ENCODE results near the gene CALB2. TPM values are rescaled to one million over a fixed set of nuclear protein-coding genes. Genes with fewer than 3 reads are reported as not detected.

The CALB2 gene
- total and polyA plus RNA-seq, 2 of the 13 experiments (the other 11 are each of a cell fraction or from before 2014, with no cell fraction given): 0.37 to 0.40 TPM

DNA sequence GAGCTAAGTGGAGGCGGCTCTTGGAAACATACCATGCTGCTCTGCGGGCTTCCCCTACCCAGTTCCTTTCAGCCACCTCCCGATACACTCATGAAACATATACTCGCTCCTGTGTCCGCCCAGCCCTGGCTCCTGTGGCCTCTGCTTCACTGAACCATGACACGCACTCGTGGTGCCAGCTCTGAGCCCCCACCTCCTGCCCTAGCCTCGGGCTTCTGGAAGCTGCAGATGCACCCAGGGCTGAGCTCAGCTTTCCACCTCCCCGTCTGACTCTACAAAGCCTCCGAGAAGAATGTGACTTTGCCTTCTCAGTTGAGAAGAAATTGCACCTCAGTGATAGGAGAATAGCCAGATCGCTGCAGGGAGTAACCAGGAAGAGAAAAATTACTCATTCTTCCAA, 11.0 kb downstream of the CALB2 start:
- in situ Hi-C loops (cut with HindIII; ENCODE audit: extremely low pct_ligation_motif_present, low pct_unique_long_range_greater_than_20kb): no loop called here
- ATAC-seq (no peak), DNase-seq (ENCODE audit: low spot score) (no peak), FAIRE-seq (no peak)
- no peaks in the 10 kb centered on the region for H3K4me1 ChIP-seq (ENCODE audit: insufficient read depth, low read length)
- H3K36me3 ChIP-seq (replicated peaks in 1 of 2; ENCODE audit: control insufficient read depth in 1 of 2, insufficient read depth in 2 of 2, low read length in 2 of 2): no peaks in the 10 kb centered on the region
- no peaks in the 10 kb centered on the region for H3K9me3 ChIP-seq (ENCODE audit: low read length)
- no peaks in the 10 kb centered on the region for H3K79me2 ChIP-seq (ENCODE audit: insufficient read depth, low read length)
- CTCF ChIA-PET (ENCODE audit: low intra/inter-chr PET ratio, low total read pairs): no interaction called here
- BruUV-seq (replicated peaks): no TSS peak
- H3K4me2 ChIP-seq (ENCODE audit: low read depth, low read length): no peak overlapping the region
- no peak overlapping the region for H3K27ac ChIP-seq (ENCODE audit: extremely low read length, insufficient read depth, low read length)
- no peak overlapping the region for H3K9ac ChIP-seq (ENCODE audit: insufficient read depth, low read depth, low read length)
- intact Hi-C loops (cut with micrococcal nuclease; ENCODE audit: unreplicated experiment): no loop called here
- no peak overlapping the region for H2AFZ ChIP-seq (ENCODE audit: low read length)
- WGBS (ENCODE audit: low lambda C conversion rate): 17% methylated on average over 10 of the region's 11 CpGs
- TF ChIP-seq ZFY (CRISPR knock-in tag; IDR thresholded peaks at IDR 0.05) (no peak), CHCHD3 (CRISPR knock-in tag; IDR thresholded peaks at IDR 0.05) (no peak), HOXD1 (CRISPR knock-in tag; IDR thresholded peaks at IDR 0.05) (no peak), KDM3A (CRISPR knock-in tag; IDR thresholded peaks at IDR 0.05; ENCODE audit: low read depth) (no peak), THAP11 (CRISPR knock-in tag; IDR thresholded peaks at IDR 0.05) (no peak), USF2 (IDR thresholded peaks at IDR 0.05; ENCODE audit: low read depth, low read length) (no peak), USF2 (CRISPR knock-in tag; IDR thresholded peaks at IDR 0.05; ENCODE audit: borderline replicate concordance) (no peak), JARID2 (CRISPR knock-in tag; IDR thresholded peaks at IDR 0.05; ENCODE audit: insufficient replicate concordance) (no peak), NCOA2 (CRISPR knock-in tag; IDR thresholded peaks at IDR 0.05) (no peak), ZNF740 (CRISPR knock-in tag; IDR thresholded peaks at IDR 0.05) (no peak), REST (IDR thresholded peaks at IDR 0.05; ENCODE audit: borderline replicate concordance in 1 of 2, low read depth in 1 of 2, low read length in 2 of 2) (no peak)
- H4K20me1 ChIP-seq (ENCODE audit: insufficient read depth, low read length): no peaks in the 10 kb centered on the region
- POLR2A ChIA-PET: no interaction called here
- H3K27me3 ChIP-seq (ENCODE audit: control insufficient read depth in 1 of 2, insufficient read depth in 2 of 2, low read length in 2 of 2): peaks cover 6 to 66% of the 10 kb centered on the region in 2 experiments
- H3K4me3 ChIP-seq (replicated peaks in 1 of 3; ENCODE audit: insufficient read depth in 1 of 3, low read depth in 2 of 3, low read length in 3 of 3): no peak overlapping the region
